ENCODE measurements around the gene NT5DC4. TPM values are rescaled to one million over a fixed set of nuclear protein-coding genes. Genes with fewer than 3 reads are reported as not detected.

The NT5DC4 gene
- total RNA-seq, 1 experiment from 2014 or later, result 0.04 TPM

- no peak for DNase-seq
Measured at GRCh38 chr2:112772911-112773475, 52.2 kb downstream of the NT5DC4 start.

GRCh38 chr2:112773556-112773955, 52.7 kb downstream of the NT5DC4 start:
- Histone ChIP-seq H3K9me3 (ENCODE audit: low read length) (no peaks in the 10 kb centered on the region), H2AFZ (ENCODE audit: low read length) (no peak overlapping the region), H4K20me1 (ENCODE audit: low read length) (no peaks in the 10 kb centered on the region), H3K27ac (ENCODE audit: low read length) (no peak overlapping the region), H3K27me3 (ENCODE audit: low read length) (no peaks in the 10 kb centered on the region), H3K36me3 (ENCODE audit: low read depth, low read length) (no peaks in the 10 kb centered on the region), H3K4me2 (ENCODE audit: low read length) (no peak overlapping the region), H3K9ac (ENCODE audit: low read length) (no peak overlapping the region), H3K79me2 (ENCODE audit: low read length) (no peaks in the 10 kb centered on the region), H3F3A (ENCODE audit: low read length, unreplicated experiment) (no peaks in the 10 kb centered on the region), H3K4me1 (ENCODE audit: insufficient read depth, low read length) (peaks cover 6% of the 10 kb centered on the region), H3K4me3 (ENCODE audit: low read length) (no peak overlapping the region), H3K9me2 (replicated peaks; ENCODE audit: low read length) (no peaks in the 10 kb centered on the region)
- ATAC-seq (no peak), DNase-seq (no peak)
- CTCF ChIA-PET, result no interaction called here
- BruUV-seq (replicated peaks), result no TSS peak
- TF ChIP-seq EZH2 (IDR thresholded peaks at IDR 0.05; ENCODE audit: low read length, unreplicated experiment), result no peak
- TF ChIP-seq EZH2phosphoT487 (IDR thresholded peaks at IDR 0.05; ENCODE audit: borderline replicate concordance, low read length), result no peak
- TF ChIP-seq, protein P1, sequence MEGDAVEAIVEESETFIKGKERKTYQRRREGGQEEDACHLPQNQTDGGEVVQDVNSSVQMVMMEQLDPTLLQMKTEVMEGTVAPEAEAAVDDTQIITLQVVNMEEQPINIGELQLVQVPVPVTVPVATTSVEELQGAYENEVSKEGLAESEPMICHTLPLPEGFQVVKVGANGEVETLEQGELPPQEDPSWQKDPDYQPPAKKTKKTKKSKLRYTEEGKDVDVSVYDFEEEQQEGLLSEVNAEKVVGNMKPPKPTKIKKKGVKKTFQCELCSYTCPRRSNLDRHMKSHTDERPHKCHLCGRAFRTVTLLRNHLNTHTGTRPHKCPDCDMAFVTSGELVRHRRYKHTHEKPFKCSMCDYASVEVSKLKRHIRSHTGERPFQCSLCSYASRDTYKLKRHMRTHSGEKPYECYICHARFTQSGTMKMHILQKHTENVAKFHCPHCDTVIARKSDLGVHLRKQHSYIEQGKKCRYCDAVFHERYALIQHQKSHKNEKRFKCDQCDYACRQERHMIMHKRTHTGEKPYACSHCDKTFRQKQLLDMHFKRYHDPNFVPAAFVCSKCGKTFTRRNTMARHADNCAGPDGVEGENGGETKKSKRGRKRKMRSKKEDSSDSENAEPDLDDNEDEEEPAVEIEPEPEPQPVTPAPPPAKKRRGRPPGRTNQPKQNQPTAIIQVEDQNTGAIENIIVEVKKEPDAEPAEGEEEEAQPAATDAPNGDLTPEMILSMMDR (conservative IDR thresholded peaks at IDR 0.05; ENCODE audit: low read depth, low read length), result no peak
- POLR2A ChIA-PET (ENCODE audit: unreplicated experiment), result interaction anchor here (0.6 kb wide), 1 partner anchor 9 kb away, joined by 3 read pairs; the partner anchor contains the start of gene CKAP2L
- intact Hi-C loops (cut with micrococcal nuclease), result no loop called here

More at GRCh38 chr2:112772911-112773475, 52.2 kb downstream of the NT5DC4 start:
- intact Hi-C loops (cut with micrococcal nuclease), result no loop called here
- Histone ChIP-seq H3K27ac (ENCODE audit: low read length) (no peak overlapping the region), H3K9ac (ENCODE audit: low read length) (no peak overlapping the region), H3K4me3 (ENCODE audit: low read length) (no peak overlapping the region), H4K20me1 (ENCODE audit: low read length) (no peaks in the 10 kb centered on the region), H3F3A (ENCODE audit: low read length, unreplicated experiment) (no peaks in the 10 kb centered on the region), H3K36me3 (ENCODE audit: low read depth, low read length) (no peaks in the 10 kb centered on the region), H3K9me3 (ENCODE audit: low read length) (no peaks in the 10 kb centered on the region), H3K79me2 (ENCODE audit: low read length) (no peaks in the 10 kb centered on the region), H3K4me1 (ENCODE audit: insufficient read depth, low read length) (peaks cover 12% of the 10 kb centered on the region), H3K4me2 (ENCODE audit: low read length) (no peak overlapping the region), H3K27me3 (ENCODE audit: low read length) (no peaks in the 10 kb centered on the region), H3K9me2 (replicated peaks; ENCODE audit: low read length) (no peaks in the 10 kb centered on the region), H2AFZ (ENCODE audit: low read length) (no peak overlapping the region)
- no peak for ATAC-seq
- ChIA-PET CTCF (no interaction called here), POLR2A (ENCODE audit: unreplicated experiment) (no interaction called here)
- TF ChIP-seq, protein P1 (conservative IDR thresholded peaks at IDR 0.05; ENCODE audit: low read depth, low read length), result no peak
- no peak for TF ChIP-seq EZH2phosphoT487 (IDR thresholded peaks at IDR 0.05; ENCODE audit: borderline replicate concordance, low read length)
- no peak for TF ChIP-seq EZH2 (IDR thresholded peaks at IDR 0.05; ENCODE audit: low read length, unreplicated experiment)
- no TSS peak for BruUV-seq (replicated peaks)

DNA sequence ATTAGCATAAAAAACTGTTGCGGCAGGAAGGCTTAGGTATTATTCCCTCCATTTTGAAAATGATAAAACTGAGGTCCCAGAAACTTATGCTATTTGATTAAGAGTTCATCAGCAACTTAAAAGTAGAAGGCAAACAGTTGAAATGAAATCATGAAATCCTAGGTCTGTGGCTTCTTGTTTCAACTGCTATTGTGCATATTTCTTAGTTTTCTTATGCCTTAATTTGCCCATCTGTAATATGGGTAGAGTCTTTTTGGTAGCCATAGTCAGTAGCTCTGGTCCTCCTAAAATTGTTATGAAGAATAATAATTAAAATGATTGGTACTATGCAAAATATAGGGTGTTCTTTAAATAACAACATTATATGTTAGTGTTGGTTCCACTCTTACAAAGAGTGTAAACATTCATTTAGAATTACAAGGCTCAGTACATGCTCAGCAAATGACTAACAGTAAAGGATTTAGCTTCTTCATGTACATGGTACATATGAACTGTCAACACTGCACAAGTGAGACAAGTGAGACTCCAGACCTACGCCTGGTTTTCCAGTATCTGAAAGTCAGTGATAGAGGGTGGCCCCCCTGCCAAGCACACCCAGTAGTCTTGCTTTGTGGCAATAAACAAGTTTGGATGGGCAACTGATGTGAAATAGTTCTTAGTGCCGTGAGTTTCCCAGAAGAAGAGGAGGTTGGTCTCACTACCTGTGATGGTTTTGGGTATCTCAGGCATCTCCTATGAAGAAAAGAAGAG, 53.9 kb downstream of the NT5DC4 start:
- H3K9me3 ChIP-seq (ENCODE audit: low read length), result no peaks in the 10 kb centered on the region
- no peak overlapping the region for H3K27ac ChIP-seq (ENCODE audit: low read length)
- intact Hi-C loops (cut with micrococcal nuclease), result no loop called here
- H3K4me2 ChIP-seq (ENCODE audit: low read length), result no peak overlapping the region
- CTCF ChIA-PET, result no interaction called here
- no peaks in the 10 kb centered on the region for H3K4me1 ChIP-seq (ENCODE audit: insufficient read depth, low read length)
- no peaks in the 10 kb centered on the region for H3F3A ChIP-seq (ENCODE audit: low read length, unreplicated experiment)
- no peaks in the 10 kb centered on the region for H3K79me2 ChIP-seq (ENCODE audit: low read length)
- no peak overlapping the region for H3K9ac ChIP-seq (ENCODE audit: low read length)
- DNase-seq (no peak), ATAC-seq (no peak)
- H3K27me3 ChIP-seq (ENCODE audit: low read length), result no peaks in the 10 kb centered on the region
- no peak overlapping the region for H3K4me3 ChIP-seq (ENCODE audit: low read length)
- BruUV-seq (replicated peaks), result no TSS peak
- no peak overlapping the region for H2AFZ ChIP-seq (ENCODE audit: low read length)
- no peaks in the 10 kb centered on the region for H4K20me1 ChIP-seq (ENCODE audit: low read length)
- H3K36me3 ChIP-seq (ENCODE audit: low read depth, low read length), result no peaks in the 10 kb centered on the region
- POLR2A ChIA-PET (ENCODE audit: unreplicated experiment), result no interaction called here
- no peaks in the 10 kb centered on the region for H3K9me2 ChIP-seq (replicated peaks; ENCODE audit: low read length)
- TF ChIP-seq, protein P1 (conservative IDR thresholded peaks at IDR 0.05; ENCODE audit: low read depth, low read length), result no peak
- TF ChIP-seq EZH2phosphoT487 (IDR thresholded peaks at IDR 0.05; ENCODE audit: borderline replicate concordance, low read length) (no peak), EZH2 (IDR thresholded peaks at IDR 0.05; ENCODE audit: low read length, unreplicated experiment) (no peak)

Data from PC-3 (cell line).